Stomach (tissue), 9 donors: ENCODE measurements around the gene TBC1D10B. TPM values are rescaled to one million over a fixed set of nuclear protein-coding genes. Genes with fewer than 3 reads are reported as not detected.
"Not testable (repeated sequence)": the region's sequence is repeated elsewhere in the genome, so short reads cannot be mapped to it uniquely, and the experiment has no call there.

Experiments
- DNase-seq, 2 donors: peaks; one replicate each; pipeline versions ENCODE4 v3.0.0 to v3.0.0-alpha.2; 2013 to 2019
- H3K27ac ChIP-seq, 5 donors: fragments of 200-600 bp in 4 of 5; sonication (generic) in 4 of 5; one replicate each; pipeline ENCODE4 v1.5.1; 2013 to 2019; ENCODE audit warnings: mild to moderate bottlenecking in 1 of 5, moderate library complexity in 1 of 5
- H3K27me3 ChIP-seq, 3 donors: fragments of 200-600 bp; sonication (generic); one replicate each; pipeline ENCODE4 v1.5.1; 2017 to 2019; ENCODE audit warnings: mixed run types in 1 of 3
- H3K36me3 ChIP-seq, 4 donors: fragments of 200-600 bp; sonication (generic); 1 replicate in 3 of 4; 2 replicates in 1 of 4; pipeline ENCODE4 v1.5.1; 2016 to 2019
- H3K4me1 ChIP-seq, 4 donors: fragments of 200-600 bp; sonication (generic); one replicate each; pipeline ENCODE4 v1.5.1; 2016 to 2019
- H3K4me3 ChIP-seq, 4 donors: fragments of 200-600 bp; sonication (generic) in 3 of 4; one replicate each; pipeline ENCODE4 v1.5.1; 2016 to 2019; ENCODE audit warnings: mild to moderate bottlenecking in 1 of 4
- H3K9me3 ChIP-seq, 4 donors: fragments of 200-600 bp; sonication (generic); one replicate each; pipeline ENCODE4 v1.5.1; 2016 to 2019
- CTCF ChIP-seq, 7 experiments: fragments of 450-650 bp in 4 of 7; fragments of 200-600 bp in 3 of 7; sonication (generic) in 3 of 7; IDR thresholded peaks; one replicate each; pipeline ENCODE4 v1.5.1; 2016 to 2019; ENCODE audit warnings: antibody characterized with exemption in 7 of 7, control low read depth in 2 of 7, mild to moderate bottlenecking in 1 of 7
- EP300 ChIP-seq: sonication (generic); formaldehyde crosslinking; IDR thresholded peaks from one replicate; pipeline ENCODE4 v1.6.1; 2017; ENCODE audit warnings: antibody characterized with exemption
- POLR2A ChIP-seq, 4 donors: fragments of 450-650 bp; IDR thresholded peaks; one replicate each; pipeline ENCODE4 v1.6.1; 2016; ENCODE audit warnings: antibody characterized with exemption in 4 of 4, control low read depth in 2 of 4, mild to moderate bottlenecking in 1 of 4, moderate library complexity in 1 of 4
- POLR2AphosphoS5 ChIP-seq, 3 donors: sonication (generic); formaldehyde crosslinking; IDR thresholded peaks; one replicate each; pipeline ENCODE4 v1.6.1; 2016; ENCODE audit warnings: antibody characterized with exemption in 3 of 3
- WGBS, 5 donors: extraction: QIAGEN DNeasy Blood & Tissue Kit in 3 of 5; methylation state at CpG; one replicate each; pipeline versions ENCODE4 v1.1.5 to v1.1.7; 2013 to 2018; 5-methylcytosine and 5-hydroxymethylcytosine counted together
- intact Hi-C: fragments of 100-400 bp; cut with DNase I; formaldehyde crosslinking; loops from one replicate; pipeline ENCODE4 v1.15.1; 2023; ENCODE audit warnings: low total_unique reads
- polyA plus RNA-seq, 3 donors: library from polyadenylated mRNA; stranded (reverse); fragments of 200-250 nt; gene quantifications; one replicate each; pipeline ENCODE4 v1.2.3, GENCODE V29; 2013
- total RNA-seq, 5 donors: library from RNA; depleted of rRNA; stranded (reverse); fragments of >200 nt; gene quantifications; one replicate each; pipeline versions ENCODE4 v1.1.0 to v1.2.3, GENCODE V29; 2014 to 2016
- donor health status: healthy with polysubstance abuse.
- donor health status: Bipolar disorder and iron deficiency.
- donor health status: healthy.

Gene TBC1D10B
- total and polyA plus RNA-seq, 8 donors = 20.5 to 89.2 (median 27.1) TPM

GRCh38 chr16:30349675-30350074, 20.6 kb downstream of the TBC1D10B start:
- Histone ChIP-seq H3K27ac (no peak overlapping the region), H3K27me3 (no peaks in the 10 kb centered on the region), H3K9me3 (no peaks in the 10 kb centered on the region), H3K4me3 (no peak overlapping the region), H3K4me1 (peaks cover 31 to 47% (median 36%) of the 10 kb centered on the region in 4 donors), H3K36me3 (peaks cover 26 to 45% (median 41%) of the 10 kb centered on the region in 4 donors)
- TF ChIP-seq POLR2AphosphoS5 (IDR thresholded peaks at IDR 0.05) (no peak), EP300 (no peak), CTCF (IDR thresholded peaks at IDR 0.05) (no peak), POLR2A (IDR thresholded peaks at IDR 0.05) (no peak)
- WGBS, 5 donors = 73 to 86% (median 82%) methylated on average over 3 of the region's 3 CpGs
- DNase-seq = no peak
- intact Hi-C loops = no loop called here

DNA sequence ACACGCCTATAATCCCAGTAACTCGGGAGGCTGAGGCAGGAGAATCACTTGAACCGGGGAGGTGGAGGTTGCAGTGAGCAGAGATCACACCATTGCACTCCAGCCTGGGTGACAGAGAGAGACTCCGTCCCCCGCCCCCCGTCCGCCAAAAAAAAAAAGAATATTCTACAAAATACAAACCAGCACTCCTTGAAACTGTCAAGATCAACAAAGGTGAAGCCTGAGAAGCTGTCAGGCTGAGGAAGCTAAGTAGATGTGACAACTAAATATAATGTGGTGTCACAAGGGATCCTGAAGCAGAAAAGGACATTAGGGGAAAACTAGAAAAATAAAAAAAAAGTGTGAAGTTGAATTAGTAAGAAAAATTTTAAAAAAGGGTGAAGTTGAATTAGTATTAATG, 21.4 kb downstream of the TBC1D10B start:
- Histone ChIP-seq H3K4me3 (no peak overlapping the region), H3K4me1 (peaks cover 25 to 39% (median 29%) of the 10 kb centered on the region in 4 donors), H3K27me3 (no peaks in the 10 kb centered on the region), H3K9me3 (no peaks in the 10 kb centered on the region), H3K36me3 (peaks cover 26 to 45% (median 41%) of the 10 kb centered on the region in 4 donors), H3K27ac (no peak overlapping the region)
- intact Hi-C loops = no loop called here
- TF ChIP-seq CTCF (IDR thresholded peaks at IDR 0.05) = no peak
- no peak for TF ChIP-seq EP300
- no peak for TF ChIP-seq POLR2AphosphoS5 (IDR thresholded peaks at IDR 0.05)
- TF ChIP-seq POLR2A (IDR thresholded peaks at IDR 0.05) = no peak
- whole genome bisulfite sequencing, 5 donors = 87 to 96% (median 95%) methylated on average over 7 of the region's 7 CpGs
- no peak for DNase-seq

DNA sequence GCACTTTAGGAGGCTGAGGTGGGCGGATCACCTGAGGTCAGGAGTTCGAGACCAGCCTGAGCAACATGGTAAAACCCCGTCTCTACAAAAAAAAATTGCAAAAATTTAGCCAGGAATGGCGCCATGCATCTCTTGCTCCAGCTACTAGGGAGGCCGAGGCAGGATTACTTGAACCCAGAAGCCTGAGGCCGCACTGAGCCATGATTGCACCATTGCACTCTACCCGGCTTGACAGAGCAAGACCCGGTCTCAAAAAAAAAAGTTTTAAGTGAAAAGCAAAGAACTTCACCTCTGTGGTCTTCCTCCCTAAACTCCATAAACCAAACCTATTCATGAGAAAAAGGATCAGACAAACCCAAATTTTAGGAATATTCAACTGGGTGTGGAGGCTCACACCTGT, 22.2 kb downstream of the TBC1D10B start:
- Histone ChIP-seq H3K27me3 (no peaks in the 10 kb centered on the region), H3K36me3 (peaks cover 19 to 37% (median 33%) of the 10 kb centered on the region in 4 donors), H3K4me3 (no peak overlapping the region), H3K4me1 (peaks cover 17 to 31% (median 21%) of the 10 kb centered on the region in 4 donors), H3K9me3 (no peaks in the 10 kb centered on the region), H3K27ac (no peak overlapping the region)
- WGBS, 5 donors = 91 to 95% (median 94%) methylated on average over 8 of the region's 8 CpGs
- no peak for DNase-seq
- intact Hi-C loops = no loop called here
- TF ChIP-seq POLR2AphosphoS5 (IDR thresholded peaks at IDR 0.05) = no peak
- TF ChIP-seq POLR2A (IDR thresholded peaks at IDR 0.05) = no peak
- no peak for TF ChIP-seq CTCF (IDR thresholded peaks at IDR 0.05)
- TF ChIP-seq EP300 = no peak

DNA sequence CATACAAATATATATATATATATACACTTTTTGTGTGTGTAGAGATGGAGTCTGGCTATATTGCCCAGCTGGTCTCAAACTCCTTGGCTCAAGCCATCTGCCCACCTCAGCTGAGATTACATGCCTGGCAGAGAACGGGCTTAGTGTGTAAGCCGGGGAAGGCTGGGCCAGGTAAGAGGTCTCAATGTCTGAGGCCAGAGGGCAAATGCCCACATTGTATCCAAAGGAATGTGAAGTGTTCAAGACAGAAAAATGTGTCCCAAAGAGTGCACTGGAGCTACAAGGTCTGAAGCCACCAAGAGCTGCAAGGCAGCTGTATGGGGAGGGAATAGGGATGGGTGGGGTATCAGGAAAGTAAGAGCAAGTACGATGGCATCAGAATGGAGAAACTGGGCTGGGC, 24.0 kb downstream of the TBC1D10B start:
- Histone ChIP-seq H3K36me3 (peaks cover 9 to 19% (median 15%) of the 10 kb centered on the region in 4 donors), H3K4me3 (no peak overlapping the region), H3K27me3 (no peaks in the 10 kb centered on the region), H3K9me3 (no peaks in the 10 kb centered on the region), H3K27ac (no peak overlapping the region), H3K4me1 (peaks cover 0 to 13% (median 3%) of the 10 kb centered on the region in 4 donors)
- no peak for DNase-seq
- intact Hi-C loops = no loop called here
- TF ChIP-seq POLR2A (IDR thresholded peaks at IDR 0.05) (no peak), POLR2AphosphoS5 (IDR thresholded peaks at IDR 0.05) (no peak), EP300 (no peak), CTCF (IDR thresholded peaks at IDR 0.05) (no peak)
- WGBS, 5 donors = 87 to 100% (median 90%) methylated on average over 3 of the region's 3 CpGs

DNA sequence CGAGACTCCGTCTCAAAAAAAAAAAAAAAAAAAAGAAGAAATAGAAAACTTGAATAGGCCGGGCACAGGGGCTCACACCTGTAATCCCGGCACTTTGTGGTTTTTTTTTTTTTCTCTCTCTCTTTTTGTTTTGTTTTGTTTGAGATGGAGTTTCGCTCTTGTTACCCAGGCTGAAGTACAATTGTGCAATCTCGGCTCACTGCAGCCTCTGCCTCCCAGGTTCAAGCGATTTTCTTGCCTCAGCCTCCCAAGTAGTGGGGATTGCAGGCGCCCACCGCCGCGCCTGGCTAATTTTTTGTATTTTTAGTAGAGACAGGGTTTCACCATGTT, 26.8 kb downstream of the TBC1D10B start:
- H3K4me3 ChIP-seq, H3K27me3 ChIP-seq, H3K27ac ChIP-seq, H3K4me1 ChIP-seq, intact Hi-C loops, DNase-seq, H3K9me3 ChIP-seq, H3K36me3 ChIP-seq: not testable (repeated sequence)
- 88 to 97% (median 96%) methylated on average over 11 of the region's 11 CpGs for WGBS, 5 donors
